ENCODE results near the gene NTM. TPM values are rescaled to one million over a fixed set of nuclear protein-coding genes. Genes with fewer than 3 reads are reported as not detected.

The NTM gene
- total RNA-seq, 2 donors from 2014 or later: 1.7 to 3.6 TPM

GRCh38 chr11:131642756-131643531 is 272.5 kb downstream of the NTM start:
- peaks cover 23% of the 10 kb centered on the region for H3K4me1 Mint-ChIP-seq
- no peak for TF ChIP-seq CTCF (conservative IDR thresholded peaks at IDR 0.05)
- Histone ChIP-seq H3K9me3 (ENCODE audit: control insufficient read depth, low read length) (no peaks in the 10 kb centered on the region), H3K27me3 (ENCODE audit: control insufficient read depth, insufficient read depth, low read length, poor library complexity, severe bottlenecking) (no peaks in the 10 kb centered on the region), H3K4me1 (ENCODE audit: control insufficient read depth, insufficient read depth, low read length) (no peaks in the 10 kb centered on the region), H3K36me3 (ENCODE audit: control insufficient read depth, insufficient read depth, low read length) (no peaks in the 10 kb centered on the region), H3K27ac (ENCODE audit: low read depth, low read length) (no peak overlapping the region), H3K4me3 (ENCODE audit: low read length) (no peak overlapping the region), H3K9ac (ENCODE audit: extremely low read depth, low read length, poor library complexity, severe bottlenecking) (no peak overlapping the region)
- H3K27ac Mint-ChIP-seq: no peak overlapping the region
- H3K9me3 Mint-ChIP-seq: no peaks in the 10 kb centered on the region
- WGBS, 2 experiments (ENCODE audit: insufficient coverage in 1 of 2, insufficient read length in 1 of 2): 82 to 85% methylated on average over 11 to 15 of the region's 15 CpGs
- no peak overlapping the region for H3K4me3 Mint-ChIP-seq
- DNase-seq: peak; percentile 41
- no peaks in the 10 kb centered on the region for H3K36me3 Mint-ChIP-seq (ENCODE audit: low read depth)
- H3K27me3 Mint-ChIP-seq (ENCODE audit: insufficient read depth): peaks cover 13% of the 10 kb centered on the region

- Mint-ChIP-seq H3K4me3 (no peak overlapping the region), H3K27me3 (ENCODE audit: insufficient read depth) (peaks cover 13% of the 10 kb centered on the region), H3K9me3 (no peaks in the 10 kb centered on the region), H3K27ac (no peak overlapping the region), H3K36me3 (ENCODE audit: low read depth) (no peaks in the 10 kb centered on the region), H3K4me1 (peaks cover 23% of the 10 kb centered on the region)
- Histone ChIP-seq H3K9me3 (ENCODE audit: control insufficient read depth, low read length) (no peaks in the 10 kb centered on the region), H3K4me1 (ENCODE audit: control insufficient read depth, insufficient read depth, low read length) (no peaks in the 10 kb centered on the region), H3K9ac (ENCODE audit: extremely low read depth, low read length, poor library complexity, severe bottlenecking) (no peak overlapping the region), H3K4me3 (ENCODE audit: low read length) (no peak overlapping the region), H3K27me3 (ENCODE audit: control insufficient read depth, insufficient read depth, low read length, poor library complexity, severe bottlenecking) (no peaks in the 10 kb centered on the region), H3K27ac (ENCODE audit: low read depth, low read length) (no peak overlapping the region), H3K36me3 (ENCODE audit: control insufficient read depth, insufficient read depth, low read length) (no peaks in the 10 kb centered on the region)
- TF ChIP-seq CTCF (conservative IDR thresholded peaks at IDR 0.05): no peak
- DNase-seq: peak; percentile 22
- WGBS, 2 experiments (ENCODE audit: insufficient coverage in 1 of 2, insufficient read length in 1 of 2): 93 to 96% methylated on average over 3 to 5 of the region's 5 CpGs
Measured at GRCh38 chr11:131644204-131644795, 273.9 kb downstream of the NTM start.

- Mint-ChIP-seq H3K27me3 (ENCODE audit: insufficient read depth) (peaks cover 13% of the 10 kb centered on the region), H3K9me3 (no peaks in the 10 kb centered on the region), H3K36me3 (ENCODE audit: low read depth) (no peaks in the 10 kb centered on the region), H3K4me1 (peaks cover 19% of the 10 kb centered on the region), H3K4me3 (no peak overlapping the region), H3K27ac (no peak overlapping the region)
- H3K27ac ChIP-seq (ENCODE audit: low read depth, low read length): no peak overlapping the region
- WGBS, 2 experiments (ENCODE audit: insufficient coverage in 1 of 2, insufficient read length in 1 of 2): 67 to 77% methylated on average over 1 to 6 of the region's 6 CpGs
- no peaks in the 10 kb centered on the region for H3K9me3 ChIP-seq (ENCODE audit: control insufficient read depth, low read length)
- no peaks in the 10 kb centered on the region for H3K27me3 ChIP-seq (ENCODE audit: control insufficient read depth, insufficient read depth, low read length, poor library complexity, severe bottlenecking)
- no peak for TF ChIP-seq CTCF (conservative IDR thresholded peaks at IDR 0.05)
- no peaks in the 10 kb centered on the region for H3K36me3 ChIP-seq (ENCODE audit: control insufficient read depth, insufficient read depth, low read length)
- no peak overlapping the region for H3K9ac ChIP-seq (ENCODE audit: extremely low read depth, low read length, poor library complexity, severe bottlenecking)
- no peaks in the 10 kb centered on the region for H3K4me1 ChIP-seq (ENCODE audit: control insufficient read depth, insufficient read depth, low read length)
- DNase-seq: peak; percentile 44
- no peak overlapping the region for H3K4me3 ChIP-seq (ENCODE audit: low read length)
Measured at GRCh38 chr11:131645237-131645636, 274.8 kb downstream of the NTM start.
